Measurements from ENCODE around the gene COL1A1.

GRCh38 chr17:50186661-50187393 is 14.6 kb downstream of the COL1A1 start:
- TF ChIP-seq CTCF (IDR thresholded peaks at IDR 0.05) (no peak), POLR2A (IDR thresholded peaks at IDR 0.05) (no peak)

Data from testis (tissue), 2 donors.